Measurements from ENCODE around the gene DMD.

GRCh38 chrX:31747411-31747810 lies 1463.9 kb downstream of the DMD start:
- TF ChIP-seq RAD21 (conservative IDR thresholded peaks at IDR 0.05) (no peak), SMC3 (conservative IDR thresholded peaks at IDR 0.05; ENCODE audit: poor library complexity) (no peak), EP300 (conservative IDR thresholded peaks at IDR 0.05; ENCODE audit: poor library complexity, severe bottlenecking) (no peak)
- TF ChIP-seq, protein P1, sequence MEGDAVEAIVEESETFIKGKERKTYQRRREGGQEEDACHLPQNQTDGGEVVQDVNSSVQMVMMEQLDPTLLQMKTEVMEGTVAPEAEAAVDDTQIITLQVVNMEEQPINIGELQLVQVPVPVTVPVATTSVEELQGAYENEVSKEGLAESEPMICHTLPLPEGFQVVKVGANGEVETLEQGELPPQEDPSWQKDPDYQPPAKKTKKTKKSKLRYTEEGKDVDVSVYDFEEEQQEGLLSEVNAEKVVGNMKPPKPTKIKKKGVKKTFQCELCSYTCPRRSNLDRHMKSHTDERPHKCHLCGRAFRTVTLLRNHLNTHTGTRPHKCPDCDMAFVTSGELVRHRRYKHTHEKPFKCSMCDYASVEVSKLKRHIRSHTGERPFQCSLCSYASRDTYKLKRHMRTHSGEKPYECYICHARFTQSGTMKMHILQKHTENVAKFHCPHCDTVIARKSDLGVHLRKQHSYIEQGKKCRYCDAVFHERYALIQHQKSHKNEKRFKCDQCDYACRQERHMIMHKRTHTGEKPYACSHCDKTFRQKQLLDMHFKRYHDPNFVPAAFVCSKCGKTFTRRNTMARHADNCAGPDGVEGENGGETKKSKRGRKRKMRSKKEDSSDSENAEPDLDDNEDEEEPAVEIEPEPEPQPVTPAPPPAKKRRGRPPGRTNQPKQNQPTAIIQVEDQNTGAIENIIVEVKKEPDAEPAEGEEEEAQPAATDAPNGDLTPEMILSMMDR (IDR thresholded peaks at IDR 0.05; ENCODE audit: poor library complexity, severe bottlenecking): no peak
